Measurements from ENCODE around the gene CA4. TPM values are rescaled to one million over a fixed set of nuclear protein-coding genes. Genes with fewer than 3 reads are reported as not detected.
"Not testable (repeated sequence)": the region's sequence is repeated elsewhere in the genome, so short reads cannot be mapped to it uniquely, and the experiment has no call there.

The CA4 gene
- total RNA-seq, 1 experiment from 2014 or later: 6.7 TPM

GRCh38 chr17:60190032-60190431, 40.3 kb downstream of the CA4 start:
- H3K27ac Mint-ChIP-seq; H3K9me3 Mint-ChIP-seq; DNase-seq (ENCODE audit: low spot score); H3K27me3 Mint-ChIP-seq (ENCODE audit: low read depth); H3K4me3 Mint-ChIP-seq; H3K4me1 Mint-ChIP-seq; CTCF ChIA-PET; POLR2A ChIA-PET; ATAC-seq: not testable (repeated sequence)
- peaks cover 55% of the 10 kb centered on the region for H3K36me3 Mint-ChIP-seq

DNA sequence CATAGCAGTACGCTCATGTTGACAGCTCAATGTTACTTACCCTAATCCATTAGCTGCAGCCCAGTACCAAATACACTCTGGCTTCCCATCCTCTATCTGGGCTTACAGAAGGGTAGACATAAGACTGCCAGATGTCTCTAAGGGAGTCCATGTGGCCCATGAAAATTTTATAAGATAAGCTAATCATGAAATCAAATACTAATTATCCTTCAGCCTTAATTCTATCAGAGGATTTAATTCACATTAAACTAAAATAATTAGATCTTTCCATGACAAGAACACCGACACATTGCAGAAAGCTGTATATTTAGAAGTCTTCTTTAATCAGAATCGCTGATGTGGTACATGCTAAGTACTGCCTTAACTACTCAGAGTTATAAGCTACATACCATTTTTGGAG, 43.3 kb downstream of the CA4 start:
- H3K27me3 Mint-ChIP-seq (ENCODE audit: low read depth); H3K27ac Mint-ChIP-seq; H3K9me3 Mint-ChIP-seq; DNase-seq (ENCODE audit: low spot score); CTCF ChIA-PET; ATAC-seq; H3K4me3 Mint-ChIP-seq; H3K4me1 Mint-ChIP-seq; POLR2A ChIA-PET: not testable (repeated sequence)
- H3K36me3 Mint-ChIP-seq: peaks cover 71% of the 10 kb centered on the region

DNA sequence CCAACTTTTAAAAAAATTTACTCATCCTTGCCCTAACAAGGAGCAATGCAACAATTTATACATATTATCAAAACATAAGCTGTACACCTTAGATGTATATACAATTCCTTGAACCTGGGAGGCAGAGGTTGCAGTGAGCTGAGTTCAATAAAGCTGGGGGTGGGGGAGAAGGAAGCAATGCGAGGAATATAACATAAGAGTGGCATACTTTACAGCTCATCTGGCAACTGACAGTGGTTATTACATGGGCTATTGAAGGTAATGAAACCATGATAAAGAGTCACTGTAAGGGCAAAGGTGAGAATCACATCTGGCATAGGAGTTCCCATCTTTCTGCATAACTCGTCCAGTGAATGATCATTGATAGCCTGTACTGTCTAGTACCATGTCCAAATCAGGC, 43.7 kb downstream of the CA4 start:
- CTCF ChIA-PET: no interaction called here
- Mint-ChIP-seq H3K4me3 (no peak overlapping the region), H3K4me1 (no peaks in the 10 kb centered on the region), H3K27me3 (ENCODE audit: low read depth) (no peaks in the 10 kb centered on the region), H3K27ac (no peak overlapping the region), H3K9me3 (no peaks in the 10 kb centered on the region), H3K36me3 (peaks cover 76% of the 10 kb centered on the region)
- TF ChIP-seq NR3C1 (CRISPR knock-in tag; conservative IDR thresholded peaks at IDR 0.05; ENCODE audit: low read depth) (no peak), ZNF396 (CRISPR knock-in tag; IDR thresholded peaks at IDR 0.05; ENCODE audit: borderline replicate concordance) (no peak), NR1H2 (CRISPR knock-in tag; IDR thresholded peaks at IDR 0.05) (no peak), CREB1 (CRISPR knock-in tag; IDR thresholded peaks at IDR 0.05) (no peak), E2F1 (CRISPR knock-in tag; IDR thresholded peaks at IDR 0.05) (no peak), HMGA2 (CRISPR knock-in tag; IDR thresholded peaks at IDR 0.05) (no peak), ZNF121 (CRISPR knock-in tag; IDR thresholded peaks at IDR 0.05) (no peak), SP1 (CRISPR knock-in tag; conservative IDR thresholded peaks at IDR 0.05) (no peak), RORB (CRISPR knock-in tag; IDR thresholded peaks at IDR 0.05) (no peak)
- TF ChIP-seq, protein P1, sequence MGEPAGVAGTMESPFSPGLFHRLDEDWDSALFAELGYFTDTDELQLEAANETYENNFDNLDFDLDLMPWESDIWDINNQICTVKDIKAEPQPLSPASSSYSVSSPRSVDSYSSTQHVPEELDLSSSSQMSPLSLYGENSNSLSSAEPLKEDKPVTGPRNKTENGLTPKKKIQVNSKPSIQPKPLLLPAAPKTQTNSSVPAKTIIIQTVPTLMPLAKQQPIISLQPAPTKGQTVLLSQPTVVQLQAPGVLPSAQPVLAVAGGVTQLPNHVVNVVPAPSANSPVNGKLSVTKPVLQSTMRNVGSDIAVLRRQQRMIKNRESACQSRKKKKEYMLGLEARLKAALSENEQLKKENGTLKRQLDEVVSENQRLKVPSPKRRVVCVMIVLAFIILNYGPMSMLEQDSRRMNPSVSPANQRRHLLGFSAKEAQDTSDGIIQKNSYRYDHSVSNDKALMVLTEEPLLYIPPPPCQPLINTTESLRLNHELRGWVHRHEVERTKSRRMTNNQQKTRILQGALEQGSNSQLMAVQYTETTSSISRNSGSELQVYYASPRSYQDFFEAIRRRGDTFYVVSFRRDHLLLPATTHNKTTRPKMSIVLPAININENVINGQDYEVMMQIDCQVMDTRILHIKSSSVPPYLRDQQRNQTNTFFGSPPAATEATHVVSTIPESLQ (CRISPR knock-in tag; IDR thresholded peaks at IDR 0.05): no peak
- TF ChIP-seq, protein P2, sequence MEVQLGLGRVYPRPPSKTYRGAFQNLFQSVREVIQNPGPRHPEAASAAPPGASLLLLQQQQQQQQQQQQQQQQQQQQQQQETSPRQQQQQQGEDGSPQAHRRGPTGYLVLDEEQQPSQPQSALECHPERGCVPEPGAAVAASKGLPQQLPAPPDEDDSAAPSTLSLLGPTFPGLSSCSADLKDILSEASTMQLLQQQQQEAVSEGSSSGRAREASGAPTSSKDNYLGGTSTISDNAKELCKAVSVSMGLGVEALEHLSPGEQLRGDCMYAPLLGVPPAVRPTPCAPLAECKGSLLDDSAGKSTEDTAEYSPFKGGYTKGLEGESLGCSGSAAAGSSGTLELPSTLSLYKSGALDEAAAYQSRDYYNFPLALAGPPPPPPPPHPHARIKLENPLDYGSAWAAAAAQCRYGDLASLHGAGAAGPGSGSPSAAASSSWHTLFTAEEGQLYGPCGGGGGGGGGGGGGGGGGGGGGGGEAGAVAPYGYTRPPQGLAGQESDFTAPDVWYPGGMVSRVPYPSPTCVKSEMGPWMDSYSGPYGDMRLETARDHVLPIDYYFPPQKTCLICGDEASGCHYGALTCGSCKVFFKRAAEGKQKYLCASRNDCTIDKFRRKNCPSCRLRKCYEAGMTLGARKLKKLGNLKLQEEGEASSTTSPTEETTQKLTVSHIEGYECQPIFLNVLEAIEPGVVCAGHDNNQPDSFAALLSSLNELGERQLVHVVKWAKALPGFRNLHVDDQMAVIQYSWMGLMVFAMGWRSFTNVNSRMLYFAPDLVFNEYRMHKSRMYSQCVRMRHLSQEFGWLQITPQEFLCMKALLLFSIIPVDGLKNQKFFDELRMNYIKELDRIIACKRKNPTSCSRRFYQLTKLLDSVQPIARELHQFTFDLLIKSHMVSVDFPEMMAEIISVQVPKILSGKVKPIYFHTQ (CRISPR knock-in tag; IDR thresholded peaks at IDR 0.05): no peak
- TF ChIP-seq, protein P3, sequence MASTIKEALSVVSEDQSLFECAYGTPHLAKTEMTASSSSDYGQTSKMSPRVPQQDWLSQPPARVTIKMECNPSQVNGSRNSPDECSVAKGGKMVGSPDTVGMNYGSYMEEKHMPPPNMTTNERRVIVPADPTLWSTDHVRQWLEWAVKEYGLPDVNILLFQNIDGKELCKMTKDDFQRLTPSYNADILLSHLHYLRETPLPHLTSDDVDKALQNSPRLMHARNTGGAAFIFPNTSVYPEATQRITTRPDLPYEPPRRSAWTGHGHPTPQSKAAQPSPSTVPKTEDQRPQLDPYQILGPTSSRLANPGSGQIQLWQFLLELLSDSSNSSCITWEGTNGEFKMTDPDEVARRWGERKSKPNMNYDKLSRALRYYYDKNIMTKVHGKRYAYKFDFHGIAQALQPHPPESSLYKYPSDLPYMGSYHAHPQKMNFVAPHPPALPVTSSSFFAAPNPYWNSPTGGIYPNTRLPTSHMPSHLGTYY (CRISPR knock-in tag; IDR thresholded peaks at IDR 0.05): no peak
- ATAC-seq (no peak), DNase-seq (ENCODE audit: low spot score) (no peak)
- POLR2A ChIA-PET: no interaction called here

- ATAC-seq; H3K27me3 Mint-ChIP-seq (ENCODE audit: low read depth); H3K4me1 Mint-ChIP-seq; DNase-seq (ENCODE audit: low spot score); H3K9me3 Mint-ChIP-seq; POLR2A ChIA-PET; H3K27ac Mint-ChIP-seq; CTCF ChIA-PET; H3K4me3 Mint-ChIP-seq: not testable (repeated sequence)
- H3K36me3 Mint-ChIP-seq: peaks cover 75% of the 10 kb centered on the region
Observed at GRCh38 chr17:60194141-60194540, 44.4 kb downstream of the CA4 start.

- H3K4me1 Mint-ChIP-seq; ATAC-seq; H3K27ac Mint-ChIP-seq; DNase-seq (ENCODE audit: low spot score); H3K9me3 Mint-ChIP-seq; H3K4me3 Mint-ChIP-seq; POLR2A ChIA-PET; H3K27me3 Mint-ChIP-seq (ENCODE audit: low read depth); CTCF ChIA-PET: not testable (repeated sequence)
- peaks cover 48% of the 10 kb centered on the region for H3K36me3 Mint-ChIP-seq
Observed at GRCh38 chr17:60198630-60199029, 48.9 kb downstream of the CA4 start.

GRCh38 chr17:60205782-60206181, 56.0 kb downstream of the CA4 start:
- DNase-seq (ENCODE audit: low spot score); POLR2A ChIA-PET; H3K27me3 Mint-ChIP-seq (ENCODE audit: low read depth); H3K9me3 Mint-ChIP-seq; CTCF ChIA-PET; ATAC-seq; H3K4me1 Mint-ChIP-seq; H3K27ac Mint-ChIP-seq; H3K4me3 Mint-ChIP-seq: not testable (repeated sequence)
- peaks cover 23% of the 10 kb centered on the region for H3K36me3 Mint-ChIP-seq

DNA sequence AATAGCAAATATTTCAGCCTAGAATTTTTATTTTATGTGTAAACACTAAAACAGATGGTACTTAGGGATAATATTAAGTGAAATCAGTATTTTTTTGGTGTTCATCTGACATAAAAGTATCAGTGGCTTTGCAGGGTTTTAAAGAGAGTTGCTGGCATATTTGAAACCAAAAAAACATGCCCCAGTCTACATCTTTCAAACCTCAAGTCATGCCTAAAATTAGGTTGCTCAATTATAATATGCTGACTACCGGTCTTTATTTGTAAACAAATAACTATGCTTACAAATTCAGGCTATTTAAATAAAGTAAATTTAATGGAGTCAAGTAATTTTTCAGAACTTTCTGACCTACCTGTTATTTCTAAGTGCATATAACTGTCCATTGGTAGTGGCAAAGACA, 58.5 kb downstream of the CA4 start:
- H3K27me3 Mint-ChIP-seq (ENCODE audit: low read depth); H3K9me3 Mint-ChIP-seq; DNase-seq (ENCODE audit: low spot score); POLR2A ChIA-PET; H3K4me1 Mint-ChIP-seq; ATAC-seq; H3K27ac Mint-ChIP-seq; H3K4me3 Mint-ChIP-seq; CTCF ChIA-PET: not testable (repeated sequence)
- peaks cover 18% of the 10 kb centered on the region for H3K36me3 Mint-ChIP-seq
